Endothelial cell of umbilical vein (primary cell): ENCODE measurements around the gene RPH3AL. TPM values are rescaled to one million over a fixed set of nuclear protein-coding genes. Genes with fewer than 3 reads are reported as not detected.

Source experiments
- BruUV-seq: library from RNA; stranded (reverse); fragments of 400-500 nt; replicated peaks from 2 replicates; lab custom pipeline; 2021; lab: Mats Ljungman, UMichigan
- CTCF ChIA-PET: fragments of 300-600, 350-600 bp; sonication (Branson Sonifier 250); formaldehyde crosslinking; loops from one replicate; lab custom pipeline; 2021; ENCODE audit warnings: antibody characterized with exemption, inconsistent platforms; lab: Charles Lee
- POLR2A ChIA-PET: fragments of 300-600, 350-600 bp; sonication (Branson Sonifier 250); formaldehyde crosslinking; loops from one replicate; lab custom pipeline; 2021; ENCODE audit warnings: antibody characterized with exemption, inconsistent platforms; lab: Charles Lee
- DNase-seq: peaks from one replicate; pipeline ENCODE4 v3.0.0-alpha.2; 2011; ENCODE audit warnings: low read depth, low spot score
- FAIRE-seq: peaks from 2 replicates; lab custom pipeline; 2011; peaks lifted over from hg19 to GRCh38; lab: Jason Lieb, UNC
- H2AFZ ChIP-seq: 2 replicates; pipeline ENCODE4 v1.6.0; 2012; ENCODE audit warnings: low read depth, low read length, control low read depth, inconsistent platforms
- H3K27ac ChIP-seq: 2 replicates; pipeline ENCODE4 v1.5.1; 2011; ENCODE audit warnings: low read depth, mild to moderate bottlenecking, control low read depth, low read length, moderate library complexity; ENCODE audit not compliant: insufficient read depth
- H3K27me3 ChIP-seq, 2 experiments: 2 replicates each; pipeline versions ENCODE4 v1.6.0 to v1.6.1; 2011; ENCODE audit warnings: low read length in 2 of 2, mixed read lengths in 1 of 2; ENCODE audit not compliant: control insufficient read depth in 2 of 2, insufficient read depth in 2 of 2
- H3K36me3 ChIP-seq, 2 experiments: 2 replicates in 1 of 2; 3 replicates in 1 of 2; pipeline ENCODE4 v1.5.1; 2011; ENCODE audit warnings: low read length in 2 of 2, mild to moderate bottlenecking in 1 of 2, moderate library complexity in 1 of 2; ENCODE audit not compliant: control insufficient read depth in 2 of 2, insufficient read depth in 2 of 2; ENCODE audit errors: extremely low read depth in 1 of 2
- H3K4me1 ChIP-seq: 3 replicates; pipeline ENCODE4 v1.5.1; 2011; ENCODE audit warnings: mild to moderate bottlenecking, low read length; ENCODE audit not compliant: control insufficient read depth, insufficient read depth; ENCODE audit errors: extremely low read depth
- H3K4me2 ChIP-seq: 2 replicates; pipeline ENCODE4 v1.6.1; 2011; ENCODE audit warnings: low read length, control low read depth, mixed read lengths; ENCODE audit not compliant: insufficient read depth
- H3K4me3 ChIP-seq, 3 experiments: fragments of 200-600 bp in 1 of 3; sonication (generic), shearing (Covaris generic) in 1 of 3; replicated peaks in 1 of 3; 2 replicates each; pipeline ENCODE4 v1.5.1; 2011 to 2016; ENCODE audit warnings: control low read depth in 3 of 3, low read length in 3 of 3, mild to moderate bottlenecking in 2 of 3, inconsistent platforms in 1 of 3, low read depth in 1 of 3, moderate library complexity in 1 of 3; ENCODE audit not compliant: insufficient read depth in 1 of 3
- H3K79me2 ChIP-seq: 2 replicates; pipeline ENCODE4 v1.6.0; 2012; ENCODE audit warnings: low read length, inconsistent platforms; ENCODE audit not compliant: control insufficient read depth, insufficient read depth
- H3K9ac ChIP-seq: replicated peaks from 2 replicates; pipeline ENCODE3; 2011; ENCODE audit warnings: low read length, control low read depth; ENCODE audit not compliant: insufficient read depth; ENCODE audit errors: extremely low read depth
- H3K9me1 ChIP-seq: replicated peaks from 3 replicates; pipeline ENCODE4 v1.6.0; 2011; ENCODE audit warnings: mild to moderate bottlenecking, low read length; ENCODE audit not compliant: control insufficient read depth, insufficient read depth; ENCODE audit errors: extremely low read depth
- H3K9me3 ChIP-seq: replicated peaks from 2 replicates; pipeline ENCODE4 v1.5.1; 2012; ENCODE audit warnings: low read length, inconsistent platforms; ENCODE audit not compliant: control insufficient read depth, insufficient read depth
- H4K20me1 ChIP-seq: replicated peaks from 2 replicates; pipeline ENCODE3; 2011; ENCODE audit warnings: mild to moderate bottlenecking, low read length; ENCODE audit not compliant: control insufficient read depth, insufficient read depth; ENCODE audit errors: extremely low read depth
- EZH2 ChIP-seq: IDR thresholded peaks from 2 replicates; pipeline ENCODE4 v1.6.1; 2012; ENCODE audit warnings: borderline replicate concordance, low read depth, mild to moderate bottlenecking, moderate library complexity, low read length, inconsistent platforms; ENCODE audit not compliant: severe bottlenecking
- FOS ChIP-seq: IDR thresholded peaks from 2 replicates; pipeline ENCODE4 v1.6.1; 2011; ENCODE audit warnings: mild to moderate bottlenecking, low read length, moderate library complexity, borderline replicate concordance; ENCODE audit not compliant: insufficient read depth
- GATA2 ChIP-seq: IDR thresholded peaks from 2 replicates; pipeline ENCODE4 v1.7.0; 2011; ENCODE audit warnings: low read depth, mild to moderate bottlenecking, moderate library complexity, mixed read lengths, low read length; ENCODE audit not compliant: insufficient read length, insufficient read depth
- JUN ChIP-seq: IDR thresholded peaks from 2 replicates; pipeline ENCODE4 v1.6.1; 2011; ENCODE audit warnings: borderline replicate concordance, low read depth; ENCODE audit not compliant: insufficient read length, insufficient read depth
- MAX ChIP-seq: IDR thresholded peaks from 2 replicates; pipeline ENCODE4 v1.6.1; 2011; ENCODE audit not compliant: insufficient read depth, insufficient read length
- MYC ChIP-seq: IDR thresholded peaks from one replicate; pipeline ENCODE4 v1.6.1; 2011; ENCODE audit warnings: mild to moderate bottlenecking, low read depth, low read length
- POLR2A ChIP-seq: IDR thresholded peaks from 2 replicates; pipeline ENCODE4 v1.6.1; 2012; ENCODE audit warnings: low read depth, mild to moderate bottlenecking, control low read depth, low read length
- POLR2AphosphoS5 ChIP-seq: IDR thresholded peaks from 2 replicates; pipeline ENCODE4 v1.6.1; 2012; ENCODE audit warnings: low read depth, mild to moderate bottlenecking, control low read depth, low read length, moderate library complexity; ENCODE audit not compliant: insufficient read depth
- dilution Hi-C: fragments of 300-500 bp; cut with MboI; formaldehyde crosslinking; loops from one replicate; pipeline ENCODE4 v1.15.0; 2019; ENCODE audit warnings: low sequenced_read_pairs; ENCODE audit not compliant: extremely low pct_ligation_motif_present
- intact Hi-C: fragments of 100-400 bp; cut with micrococcal nuclease; formaldehyde crosslinking; loops from one replicate; pipeline ENCODE4 v1.10.0; 2022
- polyA plus RNA-seq, 4 experiments: library from polyadenylated mRNA; depleted of rRNA in 3 of 4; stranded (reverse) in 3 of 4; unstranded in 1 of 4; fragments of >200 nt; gene quantifications; 2 replicates each; pipeline versions ENCODE4 v1.2.1 to v1.2.3, GENCODE V29; 2011 to 2012; ENCODE audit warnings: missing spikeins in 1 of 4
- total RNA-seq: library from RNA; stranded (reverse); gene quantifications from 2 replicates; pipeline ENCODE4 v1.2.3, GENCODE V29; 2021
- TF ChIP-seq, protein P1 (sequence below), 2 donors: IDR thresholded peaks; 1 replicate in 1 of 2; 2 replicates in 1 of 2; pipeline ENCODE4 v1.5.1; 2011; ENCODE audit warnings: low read length in 2 of 2, mild to moderate bottlenecking in 2 of 2, moderate library complexity in 2 of 2, control low read depth in 1 of 2, inconsistent platforms in 1 of 2, low read depth in 1 of 2; ENCODE audit not compliant: insufficient read depth in 1 of 2; ENCODE audit errors: extremely low read depth in 1 of 2

The RPH3AL gene
- total and polyA plus RNA-seq, 2 donors (not counting 3 experiments of a cell fraction or from before 2014, with no cell fraction given): 4.1 to 7.0 TPM

DNA sequence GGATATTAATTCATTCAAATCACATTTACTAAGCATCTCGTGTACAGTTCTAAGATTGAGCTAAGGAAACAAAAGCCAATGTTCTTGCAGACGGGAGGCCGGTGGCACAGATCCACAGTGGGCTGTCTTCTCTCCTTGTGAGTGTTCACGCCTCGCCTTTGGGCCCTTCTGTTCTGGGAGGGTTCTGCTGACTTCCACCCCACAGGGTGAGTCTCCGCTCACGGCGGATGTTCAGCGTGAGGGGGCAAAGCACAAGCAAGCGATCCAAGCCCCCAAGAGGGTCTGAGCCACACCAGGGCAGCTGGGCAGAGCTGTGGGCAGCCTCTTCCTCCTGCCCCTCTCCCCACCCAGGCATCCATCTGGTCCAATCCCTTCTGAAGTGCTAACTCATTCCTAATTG is 86.9 kb downstream of the RPH3AL start:
- Histone ChIP-seq H3K4me2 (no peak overlapping the region), H3K4me1 (peaks cover 9% of the 10 kb centered on the region), H3K36me3 (no peaks in the 10 kb centered on the region), H2AFZ (no peak overlapping the region), H4K20me1 (no peaks in the 10 kb centered on the region), H3K4me3 (no peak overlapping the region), H3K27ac (no peak overlapping the region), H3K9me3 (no peaks in the 10 kb centered on the region), H3K9ac (no peak overlapping the region), H3K9me1 (no peaks in the 10 kb centered on the region), H3K79me2 (no peaks in the 10 kb centered on the region), H3K27me3 (no peaks in the 10 kb centered on the region)
- dilution Hi-C loops: no loop called here
- no peak for TF ChIP-seq POLR2A
- TF ChIP-seq MYC: no peak
- no peak for TF ChIP-seq MAX
- TF ChIP-seq GATA2: no peak
- no peak for TF ChIP-seq POLR2AphosphoS5
- no peak for TF ChIP-seq EZH2
- no peak for TF ChIP-seq JUN
- no peak for TF ChIP-seq FOS
- TF ChIP-seq, protein P1, sequence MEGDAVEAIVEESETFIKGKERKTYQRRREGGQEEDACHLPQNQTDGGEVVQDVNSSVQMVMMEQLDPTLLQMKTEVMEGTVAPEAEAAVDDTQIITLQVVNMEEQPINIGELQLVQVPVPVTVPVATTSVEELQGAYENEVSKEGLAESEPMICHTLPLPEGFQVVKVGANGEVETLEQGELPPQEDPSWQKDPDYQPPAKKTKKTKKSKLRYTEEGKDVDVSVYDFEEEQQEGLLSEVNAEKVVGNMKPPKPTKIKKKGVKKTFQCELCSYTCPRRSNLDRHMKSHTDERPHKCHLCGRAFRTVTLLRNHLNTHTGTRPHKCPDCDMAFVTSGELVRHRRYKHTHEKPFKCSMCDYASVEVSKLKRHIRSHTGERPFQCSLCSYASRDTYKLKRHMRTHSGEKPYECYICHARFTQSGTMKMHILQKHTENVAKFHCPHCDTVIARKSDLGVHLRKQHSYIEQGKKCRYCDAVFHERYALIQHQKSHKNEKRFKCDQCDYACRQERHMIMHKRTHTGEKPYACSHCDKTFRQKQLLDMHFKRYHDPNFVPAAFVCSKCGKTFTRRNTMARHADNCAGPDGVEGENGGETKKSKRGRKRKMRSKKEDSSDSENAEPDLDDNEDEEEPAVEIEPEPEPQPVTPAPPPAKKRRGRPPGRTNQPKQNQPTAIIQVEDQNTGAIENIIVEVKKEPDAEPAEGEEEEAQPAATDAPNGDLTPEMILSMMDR (IDR thresholded peaks at IDR 0.05; ENCODE audit: extremely low read depth in 1 of 2, insufficient read depth in 1 of 2, low read depth in 1 of 2, low read length in 2 of 2): no peak
- FAIRE-seq (no peak), DNase-seq (no peak)
- ChIA-PET CTCF (no interaction called here), POLR2A (no interaction called here)
- intact Hi-C loops: loop anchor here (1.0 kb wide), 1 partner anchor 31 kb away; no protein-coding TSS in a partner anchor
- no TSS peak for BruUV-seq
